HCT116 (cell line): Measurements from ENCODE around the gene ST7. TPM values are rescaled to one million over a fixed set of nuclear protein-coding genes. Genes with fewer than 3 reads are reported as not detected.

Experiments
- ATAC-seq: fragments of 200-7000 bp; cut with Tn5 transposase; 2 replicates; pipeline ENCODE4 v1.9.1; 2020; ENCODE audit warnings: mild to moderate bottlenecking, moderate library complexity
- BruUV-seq: library from RNA; stranded (reverse); fragments of 400-500 nt; replicated peaks from 2 replicates; lab custom pipeline; 2021; lab: Mats Ljungman, UMichigan
- CTCF ChIA-PET: fragments of 300-600 bp; sonication (Branson Sonifier 250); formaldehyde crosslinking; loops from one replicate; lab custom pipeline; 2021; ENCODE audit warnings: antibody characterized with exemption; lab: Charles Lee
- POLR2A ChIA-PET: fragments of 300-600, 350-600 bp; sonication (Branson Sonifier 250); formaldehyde crosslinking; loops from one replicate; lab custom pipeline; 2021; ENCODE audit warnings: antibody characterized with exemption; lab: Charles Lee
- RAD21 ChIA-PET, 2 experiments: fragments of 300-600 bp; sonication (Branson Sonifier 250); formaldehyde crosslinking; loops; one replicate each; lab custom pipeline; 2023; ENCODE audit warnings: low total read pairs in 2 of 2; ENCODE audit not compliant: uncharacterized antibody in 2 of 2, unreplicated experiment in 2 of 2, low non-redundant PET in 1 of 2; lab: Charles Lee
- DNase-seq: peaks from one replicate; pipeline ENCODE4 v3.0.0-alpha.2; 2010; ENCODE audit warnings: low read depth, low spot score
- H2AFZ ChIP-seq: fragments of 200-600 bp; shearing (Covaris generic), sonication (generic); 2 replicates; pipeline ENCODE4 v1.6.1; 2017; ENCODE audit warnings: low read depth, mixed run types, mixed read lengths, antibody characterized with exemption, low read length; ENCODE audit not compliant: poor library complexity, severe bottlenecking
- H3K27ac ChIP-seq: 2 replicates; pipeline ENCODE4 v1.5.1; 2012; ENCODE audit warnings: low read depth, low read length
- H3K27me3 ChIP-seq: fragments of 200-600 bp; sonication (generic); 2 replicates; pipeline ENCODE4 v1.6.1; 2016; ENCODE audit warnings: mixed run types, low read length, mixed read lengths; ENCODE audit not compliant: insufficient read depth
- H3K36me3 ChIP-seq, 2 experiments: fragments of 200-500 bp in 1 of 2; fragments of 200-600 bp in 1 of 2; sonication (Bioruptor generic) in 1 of 2; sonication (generic) in 1 of 2; 2 replicates each; pipeline versions ENCODE4 v1.5.1 to v1.6.1; 2014 to 2016; ENCODE audit warnings: low read length in 2 of 2, inconsistent platforms in 1 of 2, mixed read lengths in 1 of 2, mixed run types in 1 of 2; ENCODE audit not compliant: insufficient read depth in 2 of 2, control insufficient read depth in 1 of 2
- H3K4me1 ChIP-seq, 2 experiments: fragments of 200-600 bp in 1 of 2; sonication (generic) in 1 of 2; 2 replicates each; pipeline versions ENCODE4 v1.5.1 to v1.6.1; 2012 to 2017; ENCODE audit warnings: low read length in 2 of 2, inconsistent platforms in 1 of 2, mild to moderate bottlenecking in 1 of 2, mixed read lengths in 1 of 2, mixed run types in 1 of 2, moderate library complexity in 1 of 2; ENCODE audit not compliant: insufficient read depth in 2 of 2, control insufficient read depth in 1 of 2
- H3K4me2 ChIP-seq: fragments of 200-600 bp; sonication (generic); 2 replicates; pipeline ENCODE4 v1.6.1; 2017; ENCODE audit warnings: mixed run types, low read length, mixed read lengths
- H3K4me3 ChIP-seq, 2 experiments: fragments of 200-600 bp in 1 of 2; sonication (generic) in 1 of 2; replicated peaks in 1 of 2; 2 replicates each; pipeline ENCODE4 v1.5.1; 2011 to 2016; ENCODE audit warnings: low read length in 2 of 2, control low read depth in 1 of 2, low read depth in 1 of 2, mild to moderate bottlenecking in 1 of 2, mixed read lengths in 1 of 2, mixed run types in 1 of 2
- H3K79me2 ChIP-seq: fragments of 200-600 bp; sonication (generic); 2 replicates; pipeline ENCODE4 v1.6.1; 2017; ENCODE audit warnings: mild to moderate bottlenecking, mixed run types, low read length, moderate library complexity, mixed read lengths; ENCODE audit not compliant: insufficient read depth
- H3K9ac ChIP-seq: fragments of 200-600 bp; sonication (generic); 2 replicates; pipeline ENCODE4 v1.6.1; 2016; ENCODE audit warnings: low read length, mixed read lengths
- H3K9me2 ChIP-seq: fragments of 200-600 bp; sonication (generic), shearing (Covaris generic); 2 replicates; pipeline ENCODE4 v1.6.1; 2017; ENCODE audit warnings: mixed run types, mild to moderate bottlenecking, moderate library complexity; ENCODE audit not compliant: insufficient read depth
- H3K9me3 ChIP-seq, 2 experiments: fragments of 200-500 bp in 1 of 2; fragments of 200-600 bp in 1 of 2; sonication (Bioruptor generic) in 1 of 2; sonication (generic) in 1 of 2; 2 replicates each; pipeline ENCODE4 v1.6.1; 2014 to 2017; ENCODE audit warnings: low read length in 2 of 2, mixed read lengths in 2 of 2, inconsistent platforms in 1 of 2, low read depth in 1 of 2, mild to moderate bottlenecking in 1 of 2, mixed run types in 1 of 2, moderate library complexity in 1 of 2; ENCODE audit not compliant: control insufficient read depth in 1 of 2, insufficient read depth in 1 of 2
- H4K20me1 ChIP-seq: fragments of 200-600 bp; sonication (generic), shearing (Covaris generic); 2 replicates; pipeline ENCODE4 v1.6.1; 2017; ENCODE audit warnings: mixed run types, mild to moderate bottlenecking, moderate library complexity; ENCODE audit not compliant: insufficient read depth
- CBX3 ChIP-seq: IDR thresholded peaks from 2 replicates; pipeline ENCODE4 v1.6.1; 2012; ENCODE audit warnings: low read depth
- CEBPB ChIP-seq: IDR thresholded peaks from 2 replicates; pipeline ENCODE4 v1.6.1; 2012; ENCODE audit warnings: low read depth
- EGR1 ChIP-seq: IDR thresholded peaks from 2 replicates; pipeline ENCODE4 v1.6.1; 2012; ENCODE audit warnings: low read depth
- JUND ChIP-seq: IDR thresholded peaks from 2 replicates; pipeline ENCODE4 v1.6.1; 2012
- RAD21 ChIP-seq: IDR thresholded peaks from 2 replicates; pipeline ENCODE4 v1.6.1; 2012; ENCODE audit warnings: low read depth, mild to moderate bottlenecking
- SRF ChIP-seq: IDR thresholded peaks from 2 replicates; pipeline ENCODE4 v1.6.1; 2012; ENCODE audit warnings: low read depth
- TCF7L2 ChIP-seq: IDR thresholded peaks from 2 replicates; pipeline ENCODE4 v1.7.0; 2011; ENCODE audit warnings: borderline replicate concordance, inconsistent platforms; ENCODE audit not compliant: insufficient read depth, insufficient read length; ENCODE audit errors: extremely low read depth
- YY1 ChIP-seq: IDR thresholded peaks from 2 replicates; pipeline ENCODE4 v1.6.1; 2011; ENCODE audit warnings: low read length, low read depth, moderate library complexity, mild to moderate bottlenecking; ENCODE audit not compliant: insufficient replicate concordance; ENCODE audit errors: extremely low read depth
- ZNF274 ChIP-seq: fragments of 200-500 bp; sonication (Bioruptor generic); IDR thresholded peaks from 2 replicates; pipeline ENCODE4 v1.6.1; 2014; ENCODE audit warnings: mild to moderate bottlenecking, low read depth, low read length, inconsistent platforms
- intact Hi-C: fragments of 100-400 bp; cut with micrococcal nuclease; formaldehyde crosslinking; loops from 2 replicates; pipeline ENCODE4 v1.10.0; 2022
- total RNA-seq: library from RNA; stranded (reverse); gene quantifications from one replicate; pipeline ENCODE4 v1.2.1, GENCODE V29; 2021; ENCODE audit not compliant: unreplicated experiment
- TF ChIP-seq, protein P1 (sequence below): IDR thresholded peaks from 2 replicates; pipeline ENCODE4 v1.6.1; 2012; ENCODE audit warnings: low read depth
- TF ChIP-seq, protein P2 (sequence below): IDR thresholded peaks from 2 replicates; pipeline ENCODE4 v1.6.1; 2012
- TF ChIP-seq, protein P3 (sequence below): IDR thresholded peaks from 2 replicates; pipeline ENCODE4 v1.6.1; 2012
- TF ChIP-seq, protein P4 (sequence below), 3 experiments: fragments of 200-600 bp in 1 of 3; sonication (generic) in 1 of 3; IDR thresholded peaks in 2 of 3; conservative IDR thresholded peaks in 1 of 3; 2 replicates each; pipeline ENCODE4 v1.5.1; 2012 to 2017; ENCODE audit warnings: low read depth in 2 of 3, low read length in 2 of 3, antibody characterized with exemption in 1 of 3, borderline replicate concordance in 1 of 3, control low read depth in 1 of 3, mild to moderate bottlenecking in 1 of 3, mixed read lengths in 1 of 3, mixed run types in 1 of 3, moderate library complexity in 1 of 3; ENCODE audit not compliant: insufficient read depth in 1 of 3

The ST7 gene
- total RNA-seq, 1 experiment from 2014 or later = 12.6 TPM

DNA sequence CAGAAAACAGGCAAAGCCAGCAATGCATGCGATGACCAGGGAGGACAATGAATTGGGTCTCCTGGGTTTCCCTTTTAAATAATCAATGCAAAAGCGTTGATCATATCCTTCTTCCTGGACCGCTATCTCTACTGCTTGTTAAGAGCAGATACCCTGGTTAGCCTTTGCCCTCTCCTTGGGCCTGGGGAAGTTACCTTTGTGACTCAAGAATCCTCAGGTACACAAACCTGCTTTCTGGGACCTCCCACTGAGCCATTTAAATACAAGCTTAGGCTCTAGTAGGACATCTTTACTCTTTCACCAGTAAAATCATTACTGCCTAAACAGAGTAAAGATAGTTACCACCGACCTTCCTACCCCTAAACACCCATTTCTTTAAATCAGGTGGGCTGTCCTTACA lies 195.7 kb downstream of the ST7 start:
- Histone ChIP-seq H3K4me2 (no peak overlapping the region), H3K4me3 (no peak overlapping the region), H2AFZ (no peak overlapping the region), H3K9me2 (no peaks in the 10 kb centered on the region), H3K36me3 (no peaks in the 10 kb centered on the region), H3K9ac (no peak overlapping the region), H3K79me2 (no peaks in the 10 kb centered on the region), H4K20me1 (no peaks in the 10 kb centered on the region), H3K27me3 (no peaks in the 10 kb centered on the region), H3K4me1 (no peaks in the 10 kb centered on the region), H3K9me3 (no peaks in the 10 kb centered on the region), H3K27ac (no peak overlapping the region)
- ChIA-PET POLR2A (no interaction called here), RAD21 (no interaction called here), CTCF (no interaction called here)
- ATAC-seq = no peak
- TF ChIP-seq, protein P1, sequence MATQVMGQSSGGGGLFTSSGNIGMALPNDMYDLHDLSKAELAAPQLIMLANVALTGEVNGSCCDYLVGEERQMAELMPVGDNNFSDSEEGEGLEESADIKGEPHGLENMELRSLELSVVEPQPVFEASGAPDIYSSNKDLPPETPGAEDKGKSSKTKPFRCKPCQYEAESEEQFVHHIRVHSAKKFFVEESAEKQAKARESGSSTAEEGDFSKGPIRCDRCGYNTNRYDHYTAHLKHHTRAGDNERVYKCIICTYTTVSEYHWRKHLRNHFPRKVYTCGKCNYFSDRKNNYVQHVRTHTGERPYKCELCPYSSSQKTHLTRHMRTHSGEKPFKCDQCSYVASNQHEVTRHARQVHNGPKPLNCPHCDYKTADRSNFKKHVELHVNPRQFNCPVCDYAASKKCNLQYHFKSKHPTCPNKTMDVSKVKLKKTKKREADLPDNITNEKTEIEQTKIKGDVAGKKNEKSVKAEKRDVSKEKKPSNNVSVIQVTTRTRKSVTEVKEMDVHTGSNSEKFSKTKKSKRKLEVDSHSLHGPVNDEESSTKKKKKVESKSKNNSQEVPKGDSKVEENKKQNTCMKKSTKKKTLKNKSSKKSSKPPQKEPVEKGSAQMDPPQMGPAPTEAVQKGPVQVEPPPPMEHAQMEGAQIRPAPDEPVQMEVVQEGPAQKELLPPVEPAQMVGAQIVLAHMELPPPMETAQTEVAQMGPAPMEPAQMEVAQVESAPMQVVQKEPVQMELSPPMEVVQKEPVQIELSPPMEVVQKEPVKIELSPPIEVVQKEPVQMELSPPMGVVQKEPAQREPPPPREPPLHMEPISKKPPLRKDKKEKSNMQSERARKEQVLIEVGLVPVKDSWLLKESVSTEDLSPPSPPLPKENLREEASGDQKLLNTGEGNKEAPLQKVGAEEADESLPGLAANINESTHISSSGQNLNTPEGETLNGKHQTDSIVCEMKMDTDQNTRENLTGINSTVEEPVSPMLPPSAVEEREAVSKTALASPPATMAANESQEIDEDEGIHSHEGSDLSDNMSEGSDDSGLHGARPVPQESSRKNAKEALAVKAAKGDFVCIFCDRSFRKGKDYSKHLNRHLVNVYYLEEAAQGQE = no peak
- no peak for TF ChIP-seq JUND
- TF ChIP-seq, protein P2, sequence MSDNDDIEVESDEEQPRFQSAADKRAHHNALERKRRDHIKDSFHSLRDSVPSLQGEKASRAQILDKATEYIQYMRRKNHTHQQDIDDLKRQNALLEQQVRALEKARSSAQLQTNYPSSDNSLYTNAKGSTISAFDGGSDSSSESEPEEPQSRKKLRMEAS = no peak
- TF ChIP-seq SRF = no peak
- TF ChIP-seq, protein P3, sequence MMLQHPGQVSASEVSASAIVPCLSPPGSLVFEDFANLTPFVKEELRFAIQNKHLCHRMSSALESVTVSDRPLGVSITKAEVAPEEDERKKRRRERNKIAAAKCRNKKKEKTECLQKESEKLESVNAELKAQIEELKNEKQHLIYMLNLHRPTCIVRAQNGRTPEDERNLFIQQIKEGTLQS = no peak
- TF ChIP-seq YY1 = no peak
- no peak for TF ChIP-seq RAD21
- TF ChIP-seq CEBPB = no peak
- no peak for TF ChIP-seq ZNF274
- TF ChIP-seq TCF7L2 = no peak
- TF ChIP-seq EGR1 = no peak
- TF ChIP-seq, protein P4, sequence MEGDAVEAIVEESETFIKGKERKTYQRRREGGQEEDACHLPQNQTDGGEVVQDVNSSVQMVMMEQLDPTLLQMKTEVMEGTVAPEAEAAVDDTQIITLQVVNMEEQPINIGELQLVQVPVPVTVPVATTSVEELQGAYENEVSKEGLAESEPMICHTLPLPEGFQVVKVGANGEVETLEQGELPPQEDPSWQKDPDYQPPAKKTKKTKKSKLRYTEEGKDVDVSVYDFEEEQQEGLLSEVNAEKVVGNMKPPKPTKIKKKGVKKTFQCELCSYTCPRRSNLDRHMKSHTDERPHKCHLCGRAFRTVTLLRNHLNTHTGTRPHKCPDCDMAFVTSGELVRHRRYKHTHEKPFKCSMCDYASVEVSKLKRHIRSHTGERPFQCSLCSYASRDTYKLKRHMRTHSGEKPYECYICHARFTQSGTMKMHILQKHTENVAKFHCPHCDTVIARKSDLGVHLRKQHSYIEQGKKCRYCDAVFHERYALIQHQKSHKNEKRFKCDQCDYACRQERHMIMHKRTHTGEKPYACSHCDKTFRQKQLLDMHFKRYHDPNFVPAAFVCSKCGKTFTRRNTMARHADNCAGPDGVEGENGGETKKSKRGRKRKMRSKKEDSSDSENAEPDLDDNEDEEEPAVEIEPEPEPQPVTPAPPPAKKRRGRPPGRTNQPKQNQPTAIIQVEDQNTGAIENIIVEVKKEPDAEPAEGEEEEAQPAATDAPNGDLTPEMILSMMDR (IDR thresholded peaks at IDR 0.05 in 2 of 3, conservative IDR thresholded peaks at IDR 0.05 in 1 of 3; ENCODE audit: borderline replicate concordance in 1 of 3, insufficient read depth in 1 of 3, low read depth in 2 of 3, low read length in 2 of 3) = no peak
- no peak for TF ChIP-seq CBX3
- no TSS peak for BruUV-seq
- intact Hi-C loops = no loop called here
- no peak for DNase-seq
